NCI-H128 (cell line): ENCODE measurements around the gene CAAP1.
"Not testable (repeated sequence)": the region's sequence is repeated elsewhere in the genome, so short reads cannot be mapped to it uniquely, and the experiment has no call there.

ENCODE experiments used
- DNase-seq: peaks from one replicate; lab custom pipeline; 2025; ENCODE audit not compliant: unreplicated experiment; lab: John Stamatoyannopoulos, UW

The CAAP1 gene

GRCh38 chr9:26850995-26851394 is 41.6 kb downstream of the CAAP1 start:
- DNase-seq, result no peak

GRCh38 chr9:26833792-26834191 is 58.8 kb downstream of the CAAP1 start:
- no peak for DNase-seq

GRCh38 chr9:26828391-26828955 is 64.1 kb downstream of the CAAP1 start:
- DNase-seq, result not testable (repeated sequence)

DNA sequence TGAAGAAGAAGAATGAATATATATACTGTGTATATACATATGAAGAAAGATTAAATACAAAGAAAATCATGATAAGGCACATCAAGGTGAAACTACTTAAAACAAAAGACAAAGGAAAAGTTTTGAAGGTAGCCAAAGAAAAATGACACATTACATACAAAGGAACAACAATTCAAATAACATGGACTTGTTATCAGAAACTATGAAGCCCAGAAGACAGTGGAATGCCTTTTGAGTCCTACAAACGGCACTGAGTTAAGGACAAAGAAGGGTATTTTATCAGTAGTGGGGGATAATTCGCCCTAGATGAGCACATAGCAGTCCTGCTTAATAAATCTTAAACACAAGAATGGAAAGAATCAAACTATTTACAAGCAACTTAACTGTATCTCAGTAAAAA is 77.8 kb downstream of the CAAP1 start:
- no peak for DNase-seq

GRCh38 chr9:26813247-26813646 is 79.4 kb downstream of the CAAP1 start:
- DNase-seq, result no peak

DNA sequence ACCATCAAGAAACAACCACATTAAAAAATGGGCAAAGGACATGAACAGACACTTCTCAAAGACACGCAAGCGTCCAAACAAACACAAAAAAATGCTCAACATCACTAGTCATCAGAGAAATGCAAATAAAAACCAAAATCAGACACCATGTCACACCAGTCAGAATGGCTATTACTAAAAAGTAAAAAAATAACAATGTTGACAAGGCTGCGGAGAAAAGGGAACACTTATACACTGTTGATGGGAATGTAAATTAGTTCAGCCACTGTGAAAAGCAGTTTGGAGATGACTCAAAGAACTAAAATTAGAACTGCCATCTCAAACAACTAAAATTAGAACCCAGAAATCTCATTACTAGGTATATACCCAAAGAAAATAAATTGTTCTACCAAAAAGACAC is 80.4 kb downstream of the CAAP1 start:
- no peak for DNase-seq

DNA sequence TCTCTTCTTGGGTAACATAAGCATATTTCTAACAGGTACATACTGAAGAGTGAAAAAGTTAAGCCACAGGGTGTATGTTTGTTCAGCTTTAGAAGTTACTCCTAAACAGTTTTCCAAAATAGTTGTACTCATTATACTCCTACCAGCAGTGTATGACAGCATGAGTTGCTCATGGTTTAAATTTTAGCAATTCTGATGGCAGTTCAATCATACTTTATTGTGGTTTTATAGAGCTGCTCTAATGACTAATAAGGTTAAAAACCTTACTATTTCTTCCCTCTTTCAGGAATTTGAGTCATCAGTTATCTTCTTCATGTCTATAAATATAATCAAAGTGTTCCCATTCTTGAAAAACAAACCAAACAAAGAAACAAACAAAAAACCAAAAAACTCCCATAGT is 81.5 kb downstream of the CAAP1 start:
- DNase-seq, result no peak

DNA sequence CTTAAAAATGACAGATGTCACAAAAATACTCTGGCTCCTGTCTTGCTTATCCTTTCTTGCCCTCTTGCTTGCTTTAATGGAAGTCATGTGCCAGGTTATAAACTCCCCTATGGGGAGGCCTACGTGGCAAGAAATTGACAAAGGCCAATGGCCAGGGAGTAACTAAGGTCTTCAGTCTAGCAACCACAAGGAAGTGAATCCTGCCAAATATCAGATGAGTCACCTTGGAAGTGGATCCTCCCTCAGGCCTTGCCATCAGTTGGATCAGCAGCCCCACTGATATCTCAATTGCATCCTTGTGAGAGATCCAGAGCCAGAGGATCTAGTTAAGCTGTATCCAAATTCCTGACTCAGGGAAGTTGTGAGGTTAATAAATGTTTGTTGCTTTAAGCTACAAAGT is 82.8 kb downstream of the CAAP1 start:
- DNase-seq, result no peak

DNA sequence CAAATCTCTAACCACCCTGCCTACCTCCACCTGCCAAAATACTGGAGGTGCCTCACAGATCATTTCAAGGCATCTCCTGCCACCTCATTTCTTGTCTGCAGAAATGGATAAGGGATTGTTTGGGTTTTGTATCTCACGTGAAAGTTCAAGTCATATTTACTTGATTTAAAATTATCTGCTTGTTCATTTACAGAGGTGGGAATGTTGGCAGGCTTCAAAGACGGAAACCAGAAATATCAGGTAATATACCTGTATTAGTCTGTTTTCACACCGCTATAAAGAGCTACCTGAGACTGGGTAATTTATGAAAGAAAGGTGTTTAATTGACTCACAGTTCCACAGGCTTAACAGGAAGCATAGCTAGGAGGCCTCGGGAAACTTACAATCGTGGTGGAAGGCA is 85.4 kb downstream of the CAAP1 start:
- no peak for DNase-seq

GRCh38 chr9:26802921-26803320 is 89.7 kb downstream of the CAAP1 start:
- no peak for DNase-seq

DNA sequence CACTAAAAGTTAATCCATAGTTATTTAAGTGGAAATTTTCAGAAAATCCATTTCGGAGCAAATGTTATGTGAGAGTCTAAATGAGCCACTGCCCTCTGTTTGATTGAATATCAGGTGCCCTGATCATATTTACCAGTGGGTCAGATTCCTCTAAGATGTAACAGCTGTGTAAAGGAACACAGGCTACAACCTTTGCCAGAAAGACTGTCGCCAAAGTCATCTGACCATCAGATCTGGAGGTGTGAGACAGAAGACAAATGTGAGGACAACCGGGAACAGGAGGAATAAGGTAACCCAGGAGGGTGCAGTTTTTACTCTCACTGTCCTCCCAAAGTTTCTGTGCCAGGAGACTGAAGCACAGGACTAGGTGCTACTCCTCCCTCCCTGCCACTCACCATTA is 90.8 kb downstream of the CAAP1 start:
- no peak for DNase-seq

DNA sequence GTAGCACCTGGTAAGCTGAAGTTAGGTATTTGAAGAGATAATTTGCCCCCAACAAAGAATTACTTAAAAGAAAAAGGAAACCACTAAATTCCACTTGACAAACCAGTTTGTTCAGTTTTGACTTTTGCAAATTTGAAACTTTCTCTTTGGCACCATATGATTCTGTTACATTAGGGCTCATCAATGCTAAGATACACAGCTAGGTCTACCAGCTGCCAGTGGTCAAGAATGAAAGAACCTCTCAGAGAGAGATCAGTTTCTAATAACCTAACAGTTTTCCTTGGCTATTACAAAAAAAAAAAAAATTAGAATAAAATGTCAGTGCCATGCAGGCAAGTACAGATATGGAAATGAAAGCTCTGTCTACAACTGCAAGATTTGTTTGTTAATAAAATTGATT is 92.3 kb downstream of the CAAP1 start:
- DNase-seq, result no peak

- DNase-seq, result no peak
These were observed 101.3 kb downstream of the CAAP1 start for GRCh38 chr9:26791274-26791673.
